ENCODE data around the gene STEAP3. TPM values are rescaled to one million over a fixed set of nuclear protein-coding genes. Genes with fewer than 3 reads are reported as not detected.

The STEAP3 gene
- total RNA-seq, 2 experiments from 2014 or later = 0.19 TPM; not detected in 1

DNA sequence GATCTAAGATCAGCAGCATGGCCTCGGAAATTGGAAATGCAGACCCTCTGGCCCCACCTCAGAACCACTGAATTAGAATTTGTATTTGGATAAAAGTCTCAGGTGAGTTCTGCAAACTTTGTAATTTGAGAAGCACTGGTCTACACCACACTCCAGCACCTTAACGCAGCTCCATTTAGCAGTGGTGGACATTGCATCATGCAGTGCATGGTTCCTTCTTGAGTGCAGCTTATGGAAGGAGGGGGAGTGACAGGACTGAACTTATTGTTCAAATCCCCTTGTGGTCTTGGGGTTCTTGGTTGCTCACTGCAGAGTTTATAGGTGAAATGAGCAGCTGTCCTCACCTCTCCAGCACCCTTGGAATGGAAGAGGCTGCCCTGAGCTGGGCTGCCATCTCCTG lies 17.4 kb upstream of the STEAP3 start:
- Mint-ChIP-seq H3K4me1 (peaks cover 2% of the 10 kb centered on the region), H3K36me3 (no peaks in the 10 kb centered on the region)
- POLR2A ChIA-PET = no interaction called here

DNA sequence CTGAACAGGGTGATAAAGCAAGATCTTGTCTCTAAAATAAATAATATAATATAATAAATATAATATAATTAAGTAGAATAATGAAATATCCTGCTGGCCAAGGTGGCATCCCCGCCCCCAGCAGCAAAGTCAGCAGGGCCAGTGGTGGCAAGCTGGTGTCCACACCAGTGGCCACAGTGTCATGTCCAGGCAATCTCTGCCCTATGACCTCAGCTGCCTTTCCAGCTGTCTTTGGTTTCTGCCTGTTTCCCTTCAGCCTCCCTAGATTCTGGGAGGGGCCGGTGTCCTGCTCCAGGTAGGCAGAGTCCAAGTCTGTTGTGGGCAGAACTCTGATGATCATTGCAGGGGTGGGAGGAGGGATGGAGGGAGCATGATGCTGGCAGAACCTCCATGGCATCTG lies 16.2 kb upstream of the STEAP3 start:
- Mint-ChIP-seq H3K36me3 (no peaks in the 10 kb centered on the region), H3K27ac (no peak overlapping the region), H3K4me1 (peaks cover 2% of the 10 kb centered on the region), H3K9me3 (no peaks in the 10 kb centered on the region), H3K27me3 (no peaks in the 10 kb centered on the region), H3K4me3 (no peak overlapping the region)
- ATAC-seq (ENCODE audit: low read depth) = no peak
- DNase-seq = no peak
- POLR2A ChIA-PET = no interaction called here

More for the DNA sequence above, 17.4 kb upstream of the STEAP3 start:
- ATAC-seq (ENCODE audit: low read depth) (no peak), DNase-seq (no peak)
- H3K27me3 Mint-ChIP-seq = no peaks in the 10 kb centered on the region
- H3K4me3 Mint-ChIP-seq = no peak overlapping the region
- no peak overlapping the region for H3K27ac Mint-ChIP-seq
- no peaks in the 10 kb centered on the region for H3K9me3 Mint-ChIP-seq

DNA sequence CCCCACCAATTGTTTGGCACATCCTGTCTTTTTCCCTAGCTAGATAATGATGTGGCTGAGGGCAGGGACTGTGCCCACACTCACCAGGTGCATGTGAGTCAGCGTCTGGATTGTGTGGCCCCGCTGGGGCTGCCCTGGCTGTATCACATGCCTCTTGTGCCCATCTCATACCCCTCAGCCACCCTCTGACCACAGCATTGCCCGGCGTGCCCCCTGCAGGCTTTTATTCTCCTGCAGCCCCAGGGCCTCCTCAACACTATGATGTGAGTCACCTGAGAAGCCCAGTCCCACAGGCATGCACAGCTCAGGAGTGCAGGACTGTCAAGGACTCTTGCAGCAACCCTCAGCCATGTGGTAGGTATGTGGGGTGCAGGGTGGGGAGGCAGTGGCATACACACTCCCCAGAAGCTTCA lies 14.8 kb upstream of the STEAP3 start:
- Mint-ChIP-seq H3K4me3 (no peak overlapping the region), H3K9me3 (no peaks in the 10 kb centered on the region), H3K27ac (no peak overlapping the region), H3K27me3 (no peaks in the 10 kb centered on the region), H3K36me3 (no peaks in the 10 kb centered on the region), H3K4me1 (no peaks in the 10 kb centered on the region)
- POLR2A ChIA-PET = no interaction called here
- DNase-seq = no peak
- ATAC-seq (ENCODE audit: low read depth) = no peak

DNA sequence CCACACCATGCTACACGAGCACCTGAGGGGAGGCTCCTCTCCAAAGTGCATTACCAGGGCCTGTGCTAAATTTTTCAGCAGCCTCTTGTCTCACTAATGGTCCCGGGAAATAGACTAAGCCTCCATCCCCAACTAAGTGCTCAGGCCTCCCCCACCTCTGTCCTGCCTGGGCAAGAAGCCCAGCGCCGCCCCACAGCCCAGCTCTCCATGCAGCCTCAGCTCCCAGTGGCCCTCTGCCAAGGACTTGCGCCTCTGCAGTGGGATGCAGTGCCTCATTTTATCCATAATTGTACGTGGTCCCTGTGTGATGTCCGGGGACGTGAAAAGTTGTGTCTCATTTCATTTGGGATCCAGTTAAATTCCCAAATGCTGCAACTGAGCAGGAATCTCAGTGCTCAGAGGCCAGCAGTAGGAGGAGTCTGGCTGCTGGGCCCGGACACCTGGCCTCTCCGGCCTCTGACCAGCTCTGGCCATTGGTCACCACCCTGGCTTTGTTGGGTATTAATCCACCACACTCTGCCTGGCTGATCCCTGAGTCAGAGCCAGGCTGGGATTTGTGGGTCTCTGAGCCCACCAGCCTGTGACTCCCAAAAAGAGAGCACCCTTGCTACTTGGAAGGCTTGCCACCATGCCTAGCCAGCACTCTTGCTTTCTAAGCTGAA lies 11.4 kb upstream of the STEAP3 start:
- ATAC-seq (ENCODE audit: low read depth) = no peak
- Mint-ChIP-seq H3K27me3 (peaks cover 2% of the 10 kb centered on the region), H3K4me1 (no peaks in the 10 kb centered on the region), H3K36me3 (no peaks in the 10 kb centered on the region), H3K27ac (no peak overlapping the region), H3K9me3 (no peaks in the 10 kb centered on the region), H3K4me3 (no peak overlapping the region)
- POLR2A ChIA-PET = no interaction called here
- no peak for DNase-seq

DNA sequence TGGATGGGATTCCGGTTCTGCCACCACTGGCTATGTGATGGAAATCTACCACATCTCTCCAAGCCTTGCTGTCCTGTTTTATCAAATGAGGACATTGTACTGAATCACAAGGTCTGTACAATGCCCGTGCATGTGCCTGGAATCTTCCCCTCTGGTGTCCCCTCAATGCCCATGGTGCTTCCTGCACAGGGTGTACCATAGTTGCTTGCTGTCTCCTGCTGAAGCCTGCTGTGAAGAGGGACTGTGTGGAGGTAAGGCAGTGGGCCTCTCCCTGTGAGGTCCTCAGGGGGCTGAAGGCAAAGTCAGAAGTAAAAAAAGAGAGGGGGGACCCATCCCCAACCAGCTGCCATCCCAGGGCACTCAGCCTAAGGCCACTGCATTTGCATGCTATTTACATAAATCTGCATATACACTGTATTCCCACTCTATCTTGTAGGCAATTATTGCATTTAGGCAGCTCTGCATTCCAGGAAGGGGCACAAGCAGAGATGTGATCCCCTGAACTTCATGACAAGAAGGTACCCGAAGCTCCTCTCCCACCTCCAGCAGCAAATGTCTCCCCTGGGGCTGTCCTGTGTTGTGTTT lies 9.1 kb upstream of the STEAP3 start:
- no peak overlapping the region for H3K27ac Mint-ChIP-seq
- ATAC-seq (ENCODE audit: low read depth) (no peak), DNase-seq (no peak)
- H3K27me3 Mint-ChIP-seq = peaks cover 4% of the 10 kb centered on the region
- no peaks in the 10 kb centered on the region for H3K4me1 Mint-ChIP-seq
- no peak overlapping the region for H3K4me3 Mint-ChIP-seq
- no peaks in the 10 kb centered on the region for H3K9me3 Mint-ChIP-seq
- H3K36me3 Mint-ChIP-seq = no peaks in the 10 kb centered on the region
- POLR2A ChIA-PET = no interaction called here

DNA sequence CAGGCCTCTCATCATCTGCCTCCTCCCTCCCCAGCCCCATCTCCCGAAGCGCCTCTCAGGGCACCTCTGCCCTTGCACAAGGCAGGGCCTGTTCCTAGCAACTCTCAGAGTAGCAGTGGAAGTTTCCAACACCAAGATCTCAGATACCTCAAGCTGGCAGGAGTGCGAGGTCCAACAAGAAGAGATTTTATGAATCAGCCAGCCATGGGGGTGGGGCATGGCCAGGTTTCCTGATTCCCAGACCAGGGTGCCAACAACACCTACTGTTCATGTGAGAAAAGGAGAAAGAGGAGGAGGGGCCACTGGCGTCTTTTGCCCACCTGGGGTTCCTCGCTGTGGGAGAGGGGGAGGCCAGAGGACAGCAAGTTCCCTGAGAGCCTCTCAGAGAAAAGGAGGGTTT lies 6.6 kb upstream of the STEAP3 start:
- H3K4me3 Mint-ChIP-seq = no peak overlapping the region
- ATAC-seq (ENCODE audit: low read depth) (no peak), DNase-seq (no peak)
- H3K9me3 Mint-ChIP-seq = no peaks in the 10 kb centered on the region
- no peaks in the 10 kb centered on the region for H3K36me3 Mint-ChIP-seq
- peaks cover 18% of the 10 kb centered on the region for H3K27me3 Mint-ChIP-seq
- H3K4me1 Mint-ChIP-seq = no peaks in the 10 kb centered on the region
- peak overlapping the region; percentile 48 for H3K27ac Mint-ChIP-seq
- POLR2A ChIA-PET = no interaction called here

DNA sequence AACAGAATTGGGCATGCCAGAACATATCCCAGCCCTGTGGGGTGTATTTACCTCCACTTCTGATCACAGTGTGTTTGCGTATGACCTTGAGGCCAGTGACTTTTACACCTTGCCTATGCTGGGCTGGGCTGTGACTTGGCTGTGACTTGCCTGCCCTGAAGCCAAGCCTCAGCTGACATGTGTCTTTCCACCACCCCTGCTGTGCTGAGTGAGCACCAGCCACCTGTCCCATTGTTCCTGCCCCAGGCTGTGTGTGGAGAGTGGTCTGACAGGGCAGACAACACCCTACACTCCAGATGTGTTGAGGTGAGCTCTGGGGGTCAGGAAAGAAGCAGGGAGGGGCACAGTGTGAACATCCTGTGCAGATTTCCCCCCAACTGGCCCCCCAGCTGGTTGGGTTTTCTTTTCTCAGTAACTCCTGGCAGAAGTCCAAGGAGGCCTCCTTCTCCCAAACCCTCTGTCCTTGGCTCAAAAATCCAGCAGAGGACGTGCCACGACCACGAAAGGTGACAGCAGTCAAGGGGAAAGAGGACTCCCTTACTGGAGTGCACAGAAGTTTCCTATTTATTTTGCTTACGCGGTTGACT lies 5.1 kb upstream of the STEAP3 start:
- Mint-ChIP-seq H3K36me3 (no peaks in the 10 kb centered on the region), H3K27me3 (peaks cover 32% of the 10 kb centered on the region), H3K9me3 (no peaks in the 10 kb centered on the region), H3K27ac (peak overlapping the region; percentile 45), H3K4me3 (no peak overlapping the region), H3K4me1 (no peaks in the 10 kb centered on the region)
- DNase-seq (no peak), ATAC-seq (ENCODE audit: low read depth) (no peak)
- POLR2A ChIA-PET = no interaction called here

DNA sequence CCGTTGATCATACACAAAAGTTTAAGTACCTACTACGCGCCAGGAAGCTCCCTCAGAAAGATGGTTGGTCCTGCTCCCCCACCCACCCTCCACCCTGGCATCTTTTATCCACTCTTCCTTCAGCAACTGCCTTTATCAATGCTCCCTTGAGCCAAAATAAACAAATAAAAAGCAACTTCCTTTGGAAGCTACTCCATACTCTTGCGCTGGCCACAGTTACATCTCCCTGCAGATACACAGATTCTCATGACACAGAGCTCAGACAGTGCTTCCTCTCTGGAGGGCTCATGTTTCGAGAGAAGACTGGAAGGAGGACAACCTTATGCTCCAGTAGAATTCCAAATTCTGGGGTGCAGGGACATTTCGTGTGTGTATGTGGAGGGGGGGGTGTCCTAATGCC lies 3.8 kb upstream of the STEAP3 start:
- POLR2A ChIA-PET = no interaction called here
- ATAC-seq (ENCODE audit: low read depth) (no peak), DNase-seq (no peak)
- Mint-ChIP-seq H3K27me3 (peaks cover 37% of the 10 kb centered on the region), H3K27ac (no peak overlapping the region), H3K4me1 (no peaks in the 10 kb centered on the region), H3K4me3 (no peak overlapping the region), H3K9me3 (no peaks in the 10 kb centered on the region), H3K36me3 (no peaks in the 10 kb centered on the region)

DNA sequence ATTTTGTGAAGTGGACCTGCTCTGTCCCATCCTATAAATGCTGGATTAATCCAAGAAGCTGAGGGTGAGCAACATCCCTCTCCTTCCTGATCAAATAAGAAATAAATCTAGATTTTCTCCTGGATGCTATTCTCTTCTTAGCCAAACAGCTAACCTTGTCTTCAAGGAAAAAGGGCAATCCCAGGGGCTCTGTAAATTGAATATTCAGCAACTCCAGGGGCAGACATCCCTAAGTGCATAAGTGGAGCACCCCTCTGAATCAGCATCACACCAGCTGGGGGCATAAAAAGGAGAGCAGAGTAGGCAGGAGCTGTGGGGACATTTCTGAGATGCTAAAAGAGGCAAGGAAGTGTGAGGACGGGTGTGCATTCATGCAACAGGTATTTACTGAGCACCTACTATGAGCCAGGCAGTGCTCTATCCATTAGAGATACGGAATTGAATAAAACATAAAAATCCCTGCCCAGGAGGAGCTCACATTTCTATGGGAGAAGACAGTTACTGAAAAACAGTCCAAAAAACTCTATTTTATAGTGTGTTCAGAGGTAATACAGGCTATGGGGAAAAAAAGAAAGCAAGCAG lies 2.8 kb upstream of the STEAP3 start:
- peaks cover 44% of the 10 kb centered on the region for H3K27me3 Mint-ChIP-seq
- DNase-seq = no peak
- POLR2A ChIA-PET = no interaction called here
- no peak overlapping the region for H3K27ac Mint-ChIP-seq
- H3K9me3 Mint-ChIP-seq = no peaks in the 10 kb centered on the region
- no peak for ATAC-seq (ENCODE audit: low read depth)
- no peaks in the 10 kb centered on the region for H3K4me1 Mint-ChIP-seq
- no peaks in the 10 kb centered on the region for H3K36me3 Mint-ChIP-seq
- no peak overlapping the region for H3K4me3 Mint-ChIP-seq

DNA sequence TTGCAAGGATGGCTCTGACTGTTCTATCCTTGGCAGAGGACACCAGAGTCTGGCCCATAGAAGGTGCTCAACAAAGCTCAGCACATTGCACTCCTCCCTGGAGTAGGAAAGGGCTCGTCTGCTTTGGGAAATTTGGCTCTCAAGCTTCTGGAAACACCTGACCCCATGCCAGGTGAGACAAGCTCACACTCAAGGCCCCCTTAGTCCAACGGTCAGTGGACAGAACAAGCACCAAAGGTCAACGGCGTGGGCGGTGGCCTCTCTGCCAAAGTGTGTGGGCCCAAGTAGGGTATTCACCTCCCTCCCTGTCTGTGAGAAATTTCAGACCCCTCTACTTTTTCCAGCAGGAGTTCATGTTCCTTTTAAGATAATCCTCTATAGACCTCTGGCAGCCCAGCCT lies 2.0 kb upstream of the STEAP3 start:
- no peak overlapping the region for H3K27ac Mint-ChIP-seq
- H3K4me3 Mint-ChIP-seq = no peak overlapping the region
- H3K9me3 Mint-ChIP-seq = no peaks in the 10 kb centered on the region
- H3K27me3 Mint-ChIP-seq = peaks cover 48% of the 10 kb centered on the region
- DNase-seq = no peak
- H3K36me3 Mint-ChIP-seq = no peaks in the 10 kb centered on the region
- ATAC-seq (ENCODE audit: low read depth) = no peak
- POLR2A ChIA-PET = no interaction called here
- H3K4me1 Mint-ChIP-seq = no peaks in the 10 kb centered on the region

DNA sequence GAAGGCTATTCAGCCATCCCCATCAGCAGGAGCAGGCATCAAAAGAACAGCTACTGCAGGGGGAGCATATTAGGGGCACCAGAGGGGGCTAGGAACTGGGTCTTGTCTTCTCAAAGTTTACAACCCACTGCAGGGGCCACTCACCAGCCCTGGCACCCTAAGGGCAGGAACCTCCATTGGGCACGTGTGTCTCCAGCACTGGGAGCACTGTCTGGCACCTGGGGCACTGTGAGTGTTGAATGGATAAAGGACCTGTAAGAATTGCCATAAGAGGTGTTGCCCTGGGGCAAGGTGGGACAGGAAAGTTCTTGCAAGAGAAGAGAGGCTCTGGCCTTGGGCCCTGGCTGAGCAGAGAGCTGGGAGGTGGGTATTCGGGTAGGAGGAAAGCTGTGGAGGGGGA lies 1.4 kb upstream of the STEAP3 start:
- Mint-ChIP-seq H3K4me1 (no peaks in the 10 kb centered on the region), H3K27me3 (peaks cover 48% of the 10 kb centered on the region), H3K4me3 (no peak overlapping the region), H3K9me3 (no peaks in the 10 kb centered on the region), H3K27ac (no peak overlapping the region), H3K36me3 (no peaks in the 10 kb centered on the region)
- ATAC-seq (ENCODE audit: low read depth) (no peak), DNase-seq (no peak)
- POLR2A ChIA-PET = no interaction called here

DNA sequence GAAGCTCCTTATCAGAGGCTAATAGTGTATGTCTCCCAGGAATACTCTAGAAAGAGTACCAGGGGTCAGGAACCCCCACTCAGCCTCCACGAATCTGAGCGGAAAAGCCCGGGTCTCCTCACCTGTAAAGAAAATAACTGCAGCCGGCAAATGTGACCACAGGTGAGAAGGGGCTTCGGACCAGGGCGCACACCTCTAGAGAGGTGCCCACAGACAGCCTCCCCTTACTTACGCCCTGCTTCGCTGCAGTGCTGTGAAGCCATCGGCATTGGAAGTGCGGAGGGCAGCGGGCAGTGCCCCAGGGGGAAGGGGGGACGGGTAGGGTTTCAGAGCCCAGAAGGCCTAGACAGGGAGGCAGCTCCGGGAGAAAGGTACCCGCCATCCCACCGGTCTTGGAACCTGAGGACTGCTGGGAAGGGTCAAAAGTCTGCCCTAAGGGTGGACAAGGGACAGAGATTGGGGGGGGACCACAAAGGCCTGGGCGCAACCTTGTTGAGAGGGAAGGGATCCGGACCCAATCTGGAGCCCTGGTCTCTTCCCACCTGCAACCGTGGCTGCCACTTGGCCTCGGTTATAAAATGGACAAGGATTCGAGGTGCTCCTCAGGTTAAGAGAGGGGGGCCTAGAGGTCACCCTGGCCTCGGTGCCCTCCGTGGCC lies 642 bp upstream of the STEAP3 start:
- Mint-ChIP-seq H3K36me3 (no peaks in the 10 kb centered on the region), H3K27ac (no peak overlapping the region), H3K27me3 (peaks cover 48% of the 10 kb centered on the region), H3K4me3 (no peak overlapping the region), H3K9me3 (no peaks in the 10 kb centered on the region), H3K4me1 (no peaks in the 10 kb centered on the region)
- POLR2A ChIA-PET = no interaction called here
- no peak for DNase-seq
- no peak for ATAC-seq (ENCODE audit: low read depth)

DNA sequence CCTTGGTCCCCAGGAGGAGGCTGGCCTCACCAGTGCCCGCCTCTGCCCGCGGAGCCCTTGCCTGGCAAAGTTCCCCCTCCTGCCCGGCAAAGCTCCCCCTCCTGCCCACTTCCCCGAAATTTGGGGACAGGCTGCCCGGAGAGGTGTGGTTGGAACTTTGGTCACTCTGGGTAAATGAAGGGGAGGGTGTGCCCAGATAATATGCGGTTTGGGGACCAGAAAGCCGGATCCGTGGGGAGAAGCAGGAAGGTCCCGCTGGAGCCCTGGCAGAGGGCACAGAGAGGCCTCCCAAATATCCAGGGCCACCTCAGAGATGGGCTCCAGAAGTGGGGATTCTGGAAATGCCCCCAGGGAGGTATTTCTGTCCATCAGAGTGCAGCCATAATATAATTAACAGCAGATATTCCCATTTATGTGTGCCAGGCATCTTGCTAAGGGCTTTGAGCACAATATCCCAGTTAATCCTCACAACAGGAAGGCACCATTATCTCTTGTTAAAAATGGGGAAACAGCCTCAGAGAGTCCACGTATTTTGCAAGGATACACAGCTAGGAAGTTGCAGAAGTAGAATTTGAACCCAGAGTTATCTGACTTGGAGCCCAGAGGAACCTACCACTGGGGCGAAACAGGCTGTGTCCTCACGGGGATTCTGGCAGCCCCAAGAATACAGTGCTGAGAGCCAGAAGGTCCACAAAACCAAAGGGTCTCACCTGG lies 914 bp downstream of the STEAP3 start:
- Mint-ChIP-seq H3K4me3 (no peak overlapping the region), H3K27me3 (peaks cover 45% of the 10 kb centered on the region), H3K9me3 (no peaks in the 10 kb centered on the region), H3K4me1 (no peaks in the 10 kb centered on the region), H3K27ac (no peak overlapping the region), H3K36me3 (no peaks in the 10 kb centered on the region)
- DNase-seq (no peak), ATAC-seq (ENCODE audit: low read depth) (no peak)
- POLR2A ChIA-PET = interaction anchor here (1.1 kb wide), 1 partner anchor 142 kb away, joined by 3 read pairs; the partner anchor contains the start of genes C2orf76 and DBI
